GM21381 (cell line): ENCODE results near the gene BDNF.

ENCODE experiments used
- ATAC-seq: cut with Tn5 transposase; IDR thresholded peaks from one replicate; pipeline ENCODE4 v1.9.1; 2021; ENCODE audit warnings: mild to moderate bottlenecking, moderate library complexity; ENCODE audit not compliant: unreplicated experiment

The BDNF gene

DNA sequence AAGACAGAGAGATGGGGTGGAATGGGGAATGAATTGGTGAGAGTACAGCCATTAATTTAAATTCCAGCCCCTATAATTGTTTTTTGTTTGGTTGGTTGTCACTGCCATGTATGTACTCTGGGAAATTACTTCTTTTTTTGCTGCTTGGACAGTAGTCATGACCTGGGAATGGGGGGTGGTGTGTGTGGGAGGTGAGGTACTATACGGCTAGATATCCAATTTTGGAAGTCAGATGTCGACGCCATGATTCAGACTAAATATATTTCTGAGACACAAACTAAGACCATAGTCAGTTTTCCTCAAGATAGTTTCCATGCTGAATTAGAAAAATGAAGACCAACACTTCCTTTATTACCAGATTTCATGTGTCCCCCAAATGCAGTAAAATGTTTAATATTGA lies 7.4 kb upstream of the BDNF start:
- no peak for ATAC-seq

DNA sequence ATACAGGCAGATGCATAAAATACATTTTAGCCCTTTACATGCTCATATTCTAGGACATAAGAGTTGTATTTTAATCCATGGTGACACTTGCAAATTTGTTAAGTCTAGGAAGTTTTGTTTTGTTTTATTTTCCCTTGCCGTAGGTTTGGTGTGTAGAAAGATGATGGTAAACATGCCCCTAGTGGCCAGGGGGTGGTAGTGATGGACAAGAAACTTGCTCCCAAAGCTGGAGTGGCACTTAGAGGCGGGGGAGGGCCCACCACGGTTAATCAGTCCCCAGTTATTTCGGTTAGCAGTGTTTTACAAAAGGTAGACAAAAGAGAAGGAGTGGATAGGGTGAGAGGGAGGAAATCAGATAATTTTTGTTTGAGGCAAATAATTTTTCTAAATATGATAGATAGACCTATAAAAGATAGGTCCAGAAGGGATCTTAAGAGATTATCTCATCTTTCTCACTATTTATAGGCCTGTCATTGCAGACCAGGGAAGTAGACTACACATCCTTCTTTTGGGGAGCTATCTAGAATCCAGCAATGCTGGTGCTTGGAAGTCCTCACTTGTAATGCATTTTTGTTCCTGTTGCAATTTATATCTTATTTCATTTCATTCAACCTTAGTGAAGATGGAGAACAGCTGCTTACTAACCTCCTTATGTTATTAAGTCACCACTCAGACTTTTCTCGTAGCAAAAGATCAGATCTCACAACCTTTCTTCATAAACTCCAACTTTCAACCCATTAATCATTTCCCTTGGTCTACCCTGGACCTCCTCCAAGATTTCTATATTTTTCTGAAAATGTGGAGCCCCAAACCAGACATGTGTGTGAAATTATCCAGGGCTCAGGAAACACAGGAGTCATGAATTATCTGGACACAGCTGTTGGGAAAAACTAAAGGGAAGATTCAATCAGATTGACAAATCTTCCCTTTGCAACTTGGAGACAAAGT lies 5.9 kb upstream of the BDNF start:
- peak; percentile 75 for ATAC-seq

DNA sequence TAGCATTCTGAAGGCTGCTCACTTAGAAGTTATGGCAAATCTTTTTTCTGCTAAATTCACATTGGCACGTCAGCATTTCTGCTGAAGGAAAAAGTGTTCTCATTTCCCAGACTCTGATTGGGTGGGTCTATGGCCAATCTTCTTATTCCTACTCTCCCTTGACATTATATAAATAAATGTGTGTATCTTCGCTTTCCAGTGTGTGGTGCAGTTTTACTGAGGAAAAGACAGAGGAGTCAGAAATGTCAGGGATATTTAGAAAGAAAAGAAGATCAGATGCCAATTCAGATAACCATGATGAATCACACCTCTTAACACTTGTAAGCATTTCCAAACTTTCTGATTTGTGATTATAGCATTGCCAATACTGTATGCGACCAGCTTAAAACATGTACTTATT lies 3.2 kb upstream of the BDNF start:
- ATAC-seq, result no peak

DNA sequence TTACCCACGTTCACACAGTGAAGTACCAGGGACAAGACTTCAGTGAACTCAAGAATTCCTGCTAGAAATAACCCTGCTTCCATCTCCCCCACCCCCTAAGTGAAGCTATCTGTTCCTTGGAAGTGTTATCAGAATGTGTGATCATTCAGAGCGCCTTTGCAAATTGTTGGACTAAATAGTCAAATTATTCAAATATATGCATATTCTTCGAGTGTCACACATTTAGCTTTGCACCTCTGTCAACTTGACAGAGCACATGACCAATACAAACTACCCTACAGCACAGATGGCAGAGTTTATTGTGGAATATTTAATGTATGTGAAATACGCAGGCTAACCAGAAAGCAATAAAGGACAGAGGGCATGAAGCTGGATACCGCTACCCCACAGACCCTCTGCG lies 2.6 kb upstream of the BDNF start:
- ATAC-seq, result no peak

DNA sequence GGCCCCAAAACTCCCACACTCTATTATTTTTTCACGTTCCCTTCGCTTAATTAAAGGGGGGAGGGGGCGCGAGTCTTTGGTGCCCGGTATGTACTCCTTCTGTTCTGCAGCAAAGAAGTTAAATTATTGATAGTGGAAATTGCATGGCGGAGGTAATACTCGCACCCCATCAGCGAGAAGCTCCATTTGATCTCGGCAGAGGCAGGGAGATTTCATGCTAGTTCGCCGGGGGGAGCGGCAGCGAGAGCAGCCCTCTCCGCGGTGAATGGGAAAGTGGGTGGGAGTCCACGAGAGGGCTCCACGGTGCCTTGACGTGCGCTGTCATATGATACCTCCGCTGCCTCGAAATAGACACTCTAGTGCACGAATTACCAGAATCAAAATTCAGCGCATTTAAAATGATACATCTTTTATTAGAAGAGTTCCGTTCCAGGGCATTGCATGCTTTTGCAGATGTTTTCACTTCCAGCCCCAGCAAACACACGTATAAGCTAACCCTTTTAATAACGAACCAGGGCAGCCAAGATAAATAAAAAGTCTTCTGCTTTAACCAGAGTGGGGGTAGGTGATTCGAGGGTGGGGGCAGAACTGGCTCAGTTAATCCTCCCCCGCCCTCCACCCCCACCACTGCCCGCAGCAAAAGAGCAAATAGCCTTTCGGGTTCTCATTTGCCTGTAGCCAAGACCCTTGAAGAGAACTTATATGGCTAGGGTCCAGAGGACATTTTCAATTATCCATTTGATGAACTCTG lies 1.3 kb upstream of the BDNF start:
- ATAC-seq, result no peak

DNA sequence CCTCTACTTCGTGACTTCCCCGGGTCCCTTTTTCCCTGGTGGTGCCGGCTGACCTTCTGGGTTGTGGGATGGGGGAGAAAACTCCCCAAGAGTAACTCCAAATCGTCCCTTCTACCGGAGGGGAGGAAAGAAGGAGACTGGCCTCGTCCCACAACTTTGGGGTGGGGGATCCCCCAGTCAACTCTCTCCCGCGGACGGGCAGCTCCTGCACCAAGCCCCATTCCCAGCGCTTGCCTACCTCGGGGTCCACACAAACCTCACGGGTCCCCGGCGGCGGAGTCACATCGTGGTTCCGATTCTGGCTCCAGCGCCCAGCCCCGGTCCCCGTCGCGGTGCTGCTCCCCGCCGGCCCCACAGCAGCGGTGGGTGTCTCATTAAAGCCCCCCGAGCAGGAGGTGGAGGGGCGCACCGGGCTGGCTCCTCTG lies 317 bp downstream of the BDNF start:
- no peak for ATAC-seq

DNA sequence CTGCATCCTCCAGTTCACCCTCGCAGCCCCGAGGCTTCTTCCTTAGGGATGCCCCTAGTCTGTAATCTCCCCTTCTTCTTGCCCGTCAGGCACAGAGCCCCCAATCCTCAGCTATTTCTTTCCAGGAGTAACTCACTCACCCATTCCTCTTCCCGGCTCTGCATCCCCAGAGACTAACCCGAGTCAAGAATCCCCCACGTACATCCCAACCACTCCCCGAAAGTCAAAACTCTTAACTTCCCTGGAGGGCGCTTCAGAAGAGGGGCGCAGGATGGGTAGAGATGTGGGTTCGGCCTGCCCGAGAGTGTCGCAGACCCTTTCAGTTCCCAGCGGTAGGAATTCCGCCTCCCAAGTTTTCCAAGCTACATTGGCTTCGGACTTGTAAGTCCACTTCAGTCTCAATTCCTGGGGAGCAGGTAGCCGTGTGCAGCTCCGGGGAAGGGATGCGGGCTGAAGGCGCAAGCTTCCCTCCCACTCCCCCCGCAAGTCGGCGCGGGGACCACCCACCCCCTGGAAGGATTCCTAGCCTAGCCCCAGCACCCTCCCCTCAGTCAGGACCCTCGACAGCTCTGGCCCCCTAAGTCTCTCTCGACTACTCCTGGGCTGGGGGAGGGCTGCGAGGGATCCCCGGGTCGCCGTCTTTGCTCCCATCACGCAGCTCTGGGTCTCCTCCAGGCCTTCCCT lies 871 bp downstream of the BDNF start:
- ATAC-seq, result no peak

DNA sequence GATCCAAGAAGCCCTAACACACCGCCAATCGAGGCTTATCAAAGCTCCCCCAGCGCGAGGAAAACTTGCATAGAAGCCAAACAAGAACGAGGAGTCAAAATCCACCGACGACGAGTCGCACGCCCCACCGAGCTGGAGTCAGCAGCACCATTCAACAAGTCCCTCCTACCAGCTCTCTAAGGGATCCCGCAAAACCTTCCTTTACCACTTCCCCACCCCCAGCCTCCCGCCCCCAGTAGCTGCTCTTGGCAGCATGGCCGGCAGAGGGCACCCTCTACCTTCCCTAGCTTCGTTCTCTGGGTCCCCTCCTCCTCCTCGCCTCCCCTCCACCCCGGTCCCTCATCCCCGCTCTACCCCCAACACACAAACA lies 1.4 kb downstream of the BDNF start:
- ATAC-seq, result peak; percentile 62

DNA sequence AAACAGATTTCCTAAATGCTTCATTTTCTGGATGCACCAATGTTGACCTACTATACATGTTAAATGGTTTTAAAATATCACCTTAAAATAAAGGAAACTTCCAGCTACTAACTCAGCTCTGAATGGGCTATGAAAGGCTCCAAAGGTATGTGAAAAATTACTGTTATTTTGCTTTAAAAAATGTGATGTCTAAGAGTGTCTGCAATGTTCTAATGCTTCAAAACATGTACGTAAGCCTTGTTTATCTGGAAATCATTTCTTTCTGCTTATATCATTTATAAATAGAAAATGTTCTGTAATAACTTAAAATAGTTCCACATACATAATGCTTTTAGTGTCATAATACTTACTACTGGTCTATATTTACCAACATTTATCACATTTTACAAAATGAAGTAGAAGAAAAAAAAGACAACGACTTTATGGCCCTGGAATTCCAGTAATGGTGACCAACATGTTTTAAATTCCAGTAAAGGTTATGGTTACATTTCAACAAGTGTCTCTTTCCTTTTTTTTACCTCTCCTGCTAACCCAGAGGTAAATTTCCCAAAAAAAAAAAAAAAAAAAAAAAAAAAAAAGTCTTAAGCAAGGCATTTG lies 2.5 kb downstream of the BDNF start:
- no peak for ATAC-seq

DNA sequence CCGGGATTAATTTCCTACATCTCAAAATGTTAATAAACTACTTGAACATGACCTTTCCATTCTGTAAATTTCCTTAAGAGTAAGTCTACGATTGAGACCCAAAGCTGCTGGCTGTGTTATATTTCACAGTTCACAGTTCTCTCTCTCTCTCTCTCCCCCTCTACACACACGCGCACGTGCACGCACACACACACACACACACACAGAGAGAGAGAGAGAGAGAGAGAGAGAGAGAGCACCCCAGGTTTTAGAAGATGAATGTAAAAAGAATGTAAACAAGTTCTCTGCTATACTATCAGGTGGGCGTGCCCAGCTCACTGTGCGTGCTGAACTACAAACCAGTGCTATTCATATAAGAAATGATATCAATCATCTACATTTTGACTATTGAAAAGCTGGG lies 3.3 kb downstream of the BDNF start:
- ATAC-seq, result no peak

DNA sequence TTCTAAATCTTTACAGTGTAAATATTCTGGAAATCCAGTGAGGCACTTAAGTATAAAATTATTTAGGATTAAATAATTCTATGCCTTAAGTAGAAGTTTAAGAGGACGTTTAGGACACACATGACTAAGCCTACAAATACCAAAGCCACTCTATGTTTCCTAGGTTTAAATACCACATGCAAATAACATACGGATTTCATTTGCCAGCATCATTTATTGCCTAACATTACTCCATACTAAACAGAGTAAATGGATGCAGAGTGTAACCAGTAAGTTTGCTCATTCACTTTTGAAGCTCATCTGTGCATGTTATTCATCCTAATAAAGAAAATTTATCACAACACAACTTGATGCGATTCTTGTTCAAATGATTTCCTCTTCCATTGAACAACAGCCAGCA lies 4.1 kb downstream of the BDNF start:
- ATAC-seq, result no peak

DNA sequence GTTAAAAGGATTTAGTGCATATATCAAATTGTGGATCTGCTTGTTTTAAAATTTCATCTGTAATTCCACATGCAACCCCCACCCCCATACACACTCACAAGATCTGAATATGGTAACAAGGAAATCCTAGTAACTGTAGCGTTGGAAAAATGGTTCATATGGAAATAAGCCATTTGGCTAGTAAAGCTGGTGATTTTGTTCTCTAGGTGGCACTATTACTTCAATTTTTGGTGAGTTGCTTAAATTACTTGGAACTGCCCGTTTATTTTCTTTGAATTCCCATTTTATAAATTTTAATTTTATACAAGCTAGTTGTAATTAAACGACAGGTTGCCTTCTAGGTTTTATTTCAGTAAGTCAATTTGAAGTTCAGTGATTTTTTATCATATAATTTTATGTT lies 5.3 kb downstream of the BDNF start:
- no peak for ATAC-seq

DNA sequence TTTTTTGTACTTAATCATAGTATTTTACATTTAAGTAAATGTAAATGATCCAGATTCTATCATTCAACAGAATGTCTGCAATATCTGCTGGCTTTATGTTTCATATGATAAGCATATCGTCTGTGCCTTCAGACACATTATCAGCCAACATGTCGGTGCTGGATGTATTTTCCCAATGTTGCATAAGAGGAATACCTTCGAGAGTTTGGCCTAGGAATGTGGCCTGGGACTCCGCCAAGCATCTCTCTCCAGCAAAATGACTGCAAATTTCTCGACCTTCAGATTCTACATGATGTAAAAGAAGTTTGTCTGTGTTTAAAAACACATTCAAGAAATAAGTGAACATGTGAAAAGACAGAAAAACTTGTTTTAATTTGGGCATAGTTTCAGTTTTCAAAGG lies 6.9 kb downstream of the BDNF start:
- no peak for ATAC-seq

DNA sequence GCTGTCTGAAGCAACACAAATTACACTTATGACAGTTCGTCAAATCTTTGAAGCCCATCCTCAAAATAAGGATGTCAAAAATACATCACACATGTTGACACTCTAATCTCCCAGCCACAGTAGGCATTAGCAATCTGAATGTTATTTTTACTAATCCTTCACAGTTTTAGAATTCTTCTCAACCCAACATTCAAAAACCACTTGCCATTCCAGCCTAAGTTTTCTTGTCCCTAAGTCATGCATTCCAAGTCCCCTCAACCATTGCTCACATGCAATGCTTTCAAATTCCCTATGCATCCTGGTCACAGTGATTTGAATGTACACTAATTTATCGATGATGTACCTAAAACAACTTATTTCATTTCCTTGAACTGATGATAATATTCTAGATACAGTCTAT lies 7.5 kb downstream of the BDNF start:
- no peak for ATAC-seq

DNA sequence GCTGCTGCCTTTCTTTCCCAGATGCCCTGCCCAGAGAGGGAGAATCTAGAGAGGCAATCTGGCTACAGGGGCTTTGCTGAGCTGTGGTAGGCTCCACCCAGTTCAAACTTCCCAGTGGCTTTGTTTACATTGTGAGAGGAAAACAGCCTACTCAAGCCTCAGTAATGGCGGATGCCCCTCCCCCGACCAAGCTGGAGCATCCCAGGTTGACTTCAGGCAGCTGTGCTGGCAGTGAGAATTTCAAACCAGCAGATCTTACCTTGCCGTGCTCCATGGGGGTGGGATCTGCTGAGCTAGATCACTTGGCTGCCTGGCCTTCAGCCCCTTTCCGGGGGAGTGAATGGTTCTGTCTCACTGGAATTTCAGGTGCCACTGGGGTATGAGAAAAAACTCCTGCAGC lies 12.2 kb downstream of the BDNF start:
- no peak for ATAC-seq

DNA sequence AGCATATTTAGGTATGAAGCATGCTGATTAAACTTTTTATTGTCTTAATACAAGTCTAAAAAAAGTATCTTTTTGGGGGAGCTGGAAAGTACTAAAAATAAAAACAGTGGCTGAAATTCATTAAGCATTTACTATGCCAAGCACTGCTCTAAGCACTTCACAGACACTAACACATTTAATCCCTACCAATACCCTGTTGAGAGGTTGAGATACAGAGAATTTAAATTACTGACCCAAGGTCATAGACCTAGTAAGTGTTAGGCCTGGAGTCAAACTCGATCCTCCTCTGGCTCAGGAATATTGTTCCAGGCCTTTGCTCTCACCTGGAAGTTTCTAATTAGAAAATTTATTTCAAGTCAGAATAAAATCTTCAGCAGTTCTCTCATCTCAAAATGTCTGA lies 18.6 kb downstream of the BDNF start:
- ATAC-seq, result no peak

DNA sequence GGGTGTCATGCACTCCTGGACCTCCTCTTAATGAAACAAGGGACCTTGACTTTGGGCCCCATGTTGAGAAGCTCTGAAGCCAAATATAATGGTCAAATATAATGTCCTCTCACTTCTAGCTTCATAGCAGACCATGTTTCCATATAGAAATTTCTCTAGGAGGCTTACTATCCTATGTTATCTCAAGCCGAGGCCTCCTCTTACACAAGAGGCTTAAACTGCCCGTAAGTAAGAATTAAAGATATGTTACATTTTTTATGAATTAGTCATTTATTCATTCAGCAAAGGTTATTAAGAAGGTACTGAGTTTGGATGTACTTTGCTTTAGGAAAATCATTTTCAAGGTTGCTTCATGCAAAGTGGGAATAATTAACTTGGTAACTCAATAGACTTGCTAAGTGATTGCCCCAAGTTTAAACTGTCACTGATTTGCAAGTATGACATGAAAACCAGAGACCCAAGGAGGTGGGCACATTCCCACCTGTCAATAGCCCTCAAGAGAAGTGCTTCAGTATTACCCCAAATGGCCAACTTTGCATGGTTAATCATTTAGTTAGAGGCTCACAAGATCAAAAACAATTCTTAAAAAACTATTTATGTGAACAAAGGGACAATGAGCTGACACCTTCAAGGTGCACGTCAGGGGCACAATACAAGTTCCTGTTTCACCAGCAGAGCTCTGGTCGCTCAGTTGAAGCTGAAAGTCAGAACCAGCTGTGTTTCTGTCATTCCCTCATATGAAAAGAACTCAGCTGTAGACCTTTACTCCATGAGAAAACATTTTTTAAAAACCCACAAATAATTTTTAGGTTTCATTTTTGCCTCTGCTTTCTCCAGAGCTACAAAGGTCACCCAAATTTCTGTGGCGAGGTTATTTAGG lies 20.9 kb downstream of the BDNF start:
- ATAC-seq, result no peak

DNA sequence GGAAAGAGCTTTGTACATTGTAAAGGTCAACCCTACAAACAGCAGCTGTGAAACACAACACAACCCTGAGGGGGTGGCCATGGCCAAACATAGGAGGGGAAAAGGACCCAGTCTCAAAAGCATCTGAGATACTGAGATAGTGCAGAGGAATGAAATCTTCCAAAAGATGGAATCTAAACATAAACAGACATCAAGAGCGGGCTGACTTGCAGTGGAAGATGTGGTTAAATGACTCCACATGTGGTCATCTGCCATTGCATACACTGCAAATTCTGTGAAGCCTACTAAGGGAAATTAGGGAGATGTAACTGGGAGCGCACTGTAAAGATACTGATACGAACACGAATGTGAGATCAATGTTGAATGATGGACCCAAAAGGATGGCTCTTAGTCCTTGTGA lies 22.0 kb downstream of the BDNF start:
- ATAC-seq, result no peak

DNA sequence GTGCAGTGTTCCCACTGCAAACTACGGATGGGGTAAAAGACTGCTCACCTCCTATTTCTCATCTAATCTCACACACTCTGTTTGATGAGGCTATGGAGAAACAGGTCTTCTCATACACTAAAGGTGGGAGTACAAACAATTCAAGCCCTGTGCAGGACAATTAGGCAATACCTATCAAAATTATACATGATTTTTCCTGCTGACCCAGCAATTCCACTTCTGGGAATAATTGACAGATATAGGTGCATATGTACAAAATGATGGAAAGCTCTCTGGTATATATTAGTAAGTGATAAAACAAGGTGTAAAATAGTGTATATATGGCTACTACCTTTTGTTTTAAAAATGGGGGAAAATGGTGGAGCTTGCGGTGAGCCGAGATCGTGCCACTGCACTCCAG lies 23.1 kb downstream of the BDNF start:
- no peak for ATAC-seq

DNA sequence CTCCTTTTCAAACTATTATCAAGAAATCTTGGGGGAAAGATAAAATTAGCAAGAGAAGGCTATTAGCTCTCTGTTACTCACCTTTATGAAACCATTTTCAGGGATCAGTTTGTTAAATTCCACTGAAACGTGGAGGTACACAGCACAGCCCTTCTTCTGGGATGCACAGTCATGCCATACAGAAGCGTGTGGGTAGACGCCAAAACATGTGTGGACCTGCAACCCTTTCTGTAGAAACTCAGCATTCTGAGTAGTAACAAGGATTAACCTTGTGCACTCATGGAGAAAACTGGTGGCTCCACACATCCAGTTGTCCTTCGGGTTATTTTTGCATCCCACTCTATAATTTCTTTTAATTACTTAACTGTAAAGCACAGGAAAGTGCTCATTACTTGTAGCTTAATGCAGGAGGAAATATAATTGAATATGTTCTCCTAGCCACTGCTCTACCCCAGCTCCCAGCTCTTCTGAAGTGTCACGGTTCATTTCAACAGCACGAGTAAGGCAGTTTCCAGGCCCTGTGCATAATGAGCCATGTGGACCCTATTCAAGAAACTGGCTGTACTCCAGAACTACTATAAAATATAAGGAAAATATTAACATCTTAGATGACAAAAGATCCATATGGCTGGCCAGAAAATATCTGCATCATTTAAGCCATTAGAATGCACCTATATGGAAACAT lies 26.1 kb downstream of the BDNF start:
- no peak for ATAC-seq
